HG03520 (cell line): Measurements from ENCODE around the gene ZSCAN30.

Experiments used
- ATAC-seq: cut with Tn5 transposase; IDR thresholded peaks from one replicate; pipeline ENCODE4 v1.9.1; 2021; ENCODE audit warnings: mild to moderate bottlenecking, moderate library complexity; ENCODE audit not compliant: unreplicated experiment

ZSCAN30 gene

DNA sequence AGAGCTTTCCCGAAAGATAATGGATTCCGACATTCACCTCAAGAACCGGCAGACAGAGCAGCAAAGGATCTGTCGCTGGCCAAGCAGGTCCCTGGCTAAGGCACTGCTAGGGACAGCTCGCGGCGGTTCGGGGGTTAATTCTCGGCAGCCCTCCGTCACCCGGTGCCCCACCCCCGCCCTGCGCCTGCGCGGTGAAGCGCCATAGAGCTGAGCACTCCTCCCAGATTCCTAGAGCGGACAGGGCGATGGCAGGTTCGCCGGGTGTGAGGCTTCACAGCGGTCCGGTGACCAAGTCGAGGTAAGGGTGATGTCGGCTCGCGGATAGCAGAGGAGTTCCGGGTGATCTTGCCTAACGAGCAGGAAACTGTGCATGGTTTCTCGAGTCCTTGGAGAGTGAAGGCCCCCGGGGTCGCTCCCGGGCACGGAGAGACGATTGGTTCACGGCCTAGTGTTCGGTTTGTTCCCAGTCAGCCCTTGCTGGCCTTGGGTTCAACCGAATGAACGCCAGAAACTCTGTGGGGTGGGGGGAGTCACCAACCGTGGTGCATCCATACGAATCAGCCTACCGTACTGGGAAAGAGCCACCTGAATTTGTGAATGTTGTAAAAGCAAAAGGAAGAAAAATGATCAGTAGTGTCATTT, at the start of gene ZSCAN30:
Gene ZSCAN30 (minus strand): TSS at position 136 of the 642 bp plus-strand sequence. CDS start 25,877 bp downstream, outside the sequence.
- ATAC-seq: peak; percentile 89

DNA sequence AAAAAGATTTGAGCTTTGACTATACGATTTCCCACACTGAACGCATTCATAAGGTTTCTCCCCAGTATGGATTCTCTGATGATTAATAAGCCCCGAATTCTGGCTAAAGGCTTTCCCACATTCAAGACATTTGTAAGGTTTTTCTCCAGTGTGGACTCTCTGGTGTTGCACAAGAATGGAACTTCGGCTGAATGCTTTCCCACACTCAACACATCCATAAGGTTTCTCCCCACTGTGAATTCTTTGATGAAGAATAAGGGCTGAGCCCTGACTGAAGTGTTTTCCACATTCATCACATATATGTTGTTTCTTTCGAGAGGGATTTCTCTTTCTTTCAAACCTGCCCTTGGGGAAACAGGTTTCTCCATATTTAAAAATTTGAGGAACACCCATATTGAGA, 47.3 kb upstream of the ZSCAN30 start:
- no peak for ATAC-seq

DNA sequence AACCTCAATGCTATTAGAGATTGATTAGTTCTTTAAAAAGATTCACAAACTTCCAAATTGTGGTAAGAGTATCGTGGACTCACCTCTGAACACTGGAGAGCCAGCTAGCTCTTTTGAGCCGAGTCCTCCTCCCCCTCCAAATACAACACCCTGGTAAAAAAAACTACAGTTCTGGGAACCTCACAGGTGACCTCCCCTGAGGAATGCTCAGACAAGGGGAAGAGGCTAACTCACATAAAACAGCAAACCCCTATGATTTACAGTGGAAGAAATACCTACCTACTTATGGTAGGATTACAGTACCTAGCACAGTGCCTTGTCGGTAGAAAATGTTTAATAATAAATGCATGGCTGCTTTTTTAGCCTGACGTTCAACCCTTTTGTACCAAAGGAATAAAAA, 45.8 kb upstream of the ZSCAN30 start:
- ATAC-seq: no peak

DNA sequence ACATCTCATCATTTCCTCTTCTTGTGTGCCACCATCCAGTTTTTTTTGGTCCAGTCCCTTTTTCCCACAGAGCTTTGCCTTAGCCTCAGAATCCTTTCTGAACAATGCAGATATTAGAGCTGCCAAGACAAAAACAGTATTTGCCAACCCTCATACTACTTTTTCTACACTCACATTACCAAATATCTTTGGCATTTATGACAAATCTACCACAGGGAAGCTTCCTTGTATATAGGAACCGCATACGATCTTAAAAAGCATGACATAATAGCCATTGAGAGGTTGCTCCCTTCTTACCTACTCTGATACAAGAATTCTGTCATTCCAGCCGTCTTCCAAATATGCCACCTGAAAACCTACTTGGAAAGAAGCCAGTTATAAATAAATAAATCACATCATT, 44.8 kb upstream of the ZSCAN30 start:
- no peak for ATAC-seq

DNA sequence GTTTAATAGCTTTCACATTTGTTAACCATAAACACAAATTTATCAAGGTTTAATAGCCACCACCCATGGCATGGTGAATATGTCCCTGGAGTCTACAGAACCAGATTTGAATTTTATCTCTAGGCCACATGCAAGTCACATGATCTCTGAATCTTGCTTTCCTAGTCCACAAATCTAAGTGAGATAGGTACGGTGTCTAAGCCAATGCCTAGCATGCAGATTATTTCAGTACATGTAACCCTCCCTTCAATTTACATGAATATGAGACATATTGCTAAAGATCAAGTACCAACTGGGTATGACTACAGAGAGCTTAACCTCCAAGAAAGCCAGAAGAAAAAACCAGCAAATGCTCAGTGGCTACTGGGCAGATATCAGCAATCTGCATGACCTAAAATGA, 44.2 kb upstream of the ZSCAN30 start:
- no peak for ATAC-seq

DNA sequence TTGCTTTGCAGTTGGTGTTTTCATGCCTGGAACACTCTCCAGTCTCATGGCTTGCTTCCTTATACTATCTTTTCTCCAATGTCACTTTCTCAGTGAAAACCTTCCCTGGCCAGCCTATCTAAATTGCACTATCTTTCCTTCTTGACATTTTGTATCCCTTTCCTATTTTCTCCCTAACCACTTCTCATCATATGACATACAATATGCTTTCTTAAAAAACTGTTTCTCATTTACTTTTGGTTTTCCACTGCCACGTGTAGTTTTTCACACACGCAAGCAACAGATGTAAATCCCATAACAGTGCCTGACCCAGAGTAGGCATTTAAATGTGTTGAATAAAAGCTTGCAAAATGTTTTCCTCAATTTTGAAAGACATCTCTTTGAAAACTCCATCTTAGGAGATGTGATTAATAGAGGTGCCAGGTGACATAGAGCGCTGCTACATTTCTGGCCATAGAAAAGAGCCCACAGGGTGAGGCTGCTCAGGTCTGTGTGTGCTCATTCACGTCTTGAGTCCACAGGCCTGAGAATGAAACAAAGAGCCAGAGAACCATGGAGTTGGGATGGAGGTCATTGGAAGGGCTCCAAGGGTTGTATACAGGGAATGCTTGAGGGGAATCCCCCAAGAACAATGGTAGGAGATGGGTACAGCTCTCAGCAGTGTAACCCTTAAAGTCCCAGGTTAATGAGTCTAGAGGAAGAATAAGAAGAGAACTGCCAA, 41.5 kb upstream of the ZSCAN30 start:
- ATAC-seq: no peak

DNA sequence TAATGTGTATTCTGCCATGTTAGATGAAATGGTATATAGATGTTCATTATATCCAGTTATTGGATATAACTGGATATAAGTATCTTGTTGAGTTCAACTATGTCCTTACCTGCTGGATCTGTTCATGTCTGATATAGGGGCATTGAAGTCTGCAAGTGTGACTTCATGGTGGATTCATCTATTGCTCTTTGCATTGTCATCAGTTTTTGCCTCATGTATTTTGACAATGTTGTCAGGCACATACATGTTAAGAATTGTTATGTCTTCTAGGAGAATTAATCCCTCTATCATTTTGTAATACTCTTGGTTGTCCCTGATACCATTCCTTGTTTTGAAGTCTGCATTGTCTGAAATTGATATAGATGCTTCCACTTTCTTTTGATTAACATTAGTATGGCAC, 38.8 kb upstream of the ZSCAN30 start:
- no peak for ATAC-seq

DNA sequence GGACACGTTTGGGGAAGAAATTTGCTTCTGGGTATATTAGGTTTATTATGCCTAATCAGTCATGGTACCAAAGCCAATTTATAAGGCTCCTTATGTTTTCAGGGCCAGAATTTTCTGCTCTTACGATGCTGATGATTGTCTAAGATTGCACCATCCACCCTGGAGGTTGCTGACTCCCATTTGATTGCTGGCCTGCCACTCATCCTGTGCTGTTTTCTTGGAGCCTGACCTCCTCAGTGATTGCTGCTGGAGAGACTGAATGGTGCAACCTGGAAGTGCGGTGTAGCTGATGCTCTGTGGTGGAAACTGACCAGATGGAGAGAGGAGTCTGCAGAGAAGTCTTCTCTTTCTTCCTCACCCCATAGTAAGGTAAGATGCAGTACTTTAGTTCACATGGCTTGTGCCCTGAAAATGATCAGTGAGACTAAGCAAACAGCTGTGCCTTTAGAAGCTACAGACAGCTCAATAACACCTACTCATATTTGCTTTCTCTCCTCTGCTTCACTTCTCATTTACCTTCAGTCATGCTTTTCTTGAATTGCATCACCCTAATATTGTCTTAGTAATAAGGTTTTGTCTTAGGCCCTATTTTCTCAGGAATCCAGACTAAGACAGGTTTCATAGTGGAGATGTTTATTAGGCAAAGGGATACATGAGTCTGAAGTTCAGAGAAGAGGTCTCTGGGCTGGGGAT, 36.8 kb upstream of the ZSCAN30 start:
- ATAC-seq: no peak

DNA sequence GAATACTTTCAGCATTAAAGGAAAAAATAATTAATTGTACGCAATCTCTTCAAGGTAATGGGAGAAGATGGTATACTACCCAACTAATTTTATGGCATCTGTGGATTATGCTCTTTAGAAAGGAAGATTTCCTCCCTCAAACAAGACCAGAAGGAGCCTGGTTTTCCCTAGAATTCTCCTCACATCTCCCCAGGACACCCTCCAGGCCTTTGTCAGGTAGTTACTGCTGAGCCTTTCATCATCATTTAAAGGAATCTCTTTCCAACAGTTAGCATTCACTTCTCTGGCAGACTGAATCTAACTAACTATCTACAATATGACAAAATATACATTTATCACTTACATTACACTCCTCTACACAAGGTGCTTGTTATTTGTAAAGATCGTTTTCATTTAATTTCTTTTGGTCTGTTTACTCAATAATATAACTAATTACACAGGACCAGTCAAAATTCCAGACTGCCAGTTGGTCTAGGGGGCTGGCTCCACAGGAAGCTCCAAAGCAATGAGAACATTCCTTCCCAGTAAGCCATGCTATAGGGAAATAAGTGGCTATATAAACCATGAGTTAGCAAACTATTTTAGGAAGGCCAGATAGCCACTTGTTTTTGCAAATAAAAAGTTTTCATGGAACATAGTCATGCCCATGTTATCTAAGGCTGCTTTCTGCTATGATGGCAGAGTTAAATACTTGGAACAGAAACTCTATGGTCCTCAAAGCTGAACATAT, 35.1 kb upstream of the ZSCAN30 start:
- ATAC-seq: no peak

DNA sequence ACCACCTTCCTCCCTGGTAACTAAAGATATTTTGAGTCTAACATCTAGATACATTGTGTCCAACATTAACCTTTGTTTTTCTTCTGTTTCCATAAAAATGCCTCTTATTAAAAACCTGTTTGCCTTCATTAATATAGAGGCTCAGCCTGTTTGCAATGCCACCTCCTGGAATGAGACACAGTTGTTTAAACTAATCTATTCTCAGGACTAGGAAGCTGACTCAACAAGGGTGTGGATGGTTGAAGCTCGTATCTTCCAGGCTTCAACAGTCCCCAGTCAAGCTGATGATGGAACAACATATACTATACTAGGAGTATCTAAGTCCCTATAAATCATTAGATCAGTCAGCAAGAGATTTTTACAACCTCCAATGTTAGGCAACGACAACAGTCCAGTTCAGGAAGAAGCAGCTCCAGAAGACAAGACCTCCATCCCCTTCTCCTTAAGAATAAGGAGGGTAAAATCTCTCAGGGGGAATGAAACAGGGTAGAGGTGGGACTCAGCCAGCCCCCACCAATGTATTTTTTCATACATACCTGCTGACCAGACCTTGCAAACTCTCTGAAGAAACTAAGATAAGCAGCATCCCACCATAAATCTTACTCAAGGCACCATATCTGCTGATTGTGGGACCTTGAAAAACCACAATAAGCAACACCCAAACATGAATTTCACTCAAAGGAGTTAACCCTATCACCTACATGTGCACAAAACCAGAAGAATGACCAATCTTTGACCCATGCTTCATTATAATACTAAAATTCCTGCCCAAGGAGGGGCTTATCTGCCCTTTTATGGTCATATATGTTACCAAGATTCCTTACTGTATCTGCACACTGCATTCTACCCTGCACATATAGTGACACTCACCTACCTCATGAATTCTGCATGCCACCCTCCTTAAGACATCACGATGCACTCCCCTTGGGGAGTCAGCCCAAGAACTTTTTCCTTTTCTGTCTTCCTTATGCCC, 32.7 kb upstream of the ZSCAN30 start:
- no peak for ATAC-seq

DNA sequence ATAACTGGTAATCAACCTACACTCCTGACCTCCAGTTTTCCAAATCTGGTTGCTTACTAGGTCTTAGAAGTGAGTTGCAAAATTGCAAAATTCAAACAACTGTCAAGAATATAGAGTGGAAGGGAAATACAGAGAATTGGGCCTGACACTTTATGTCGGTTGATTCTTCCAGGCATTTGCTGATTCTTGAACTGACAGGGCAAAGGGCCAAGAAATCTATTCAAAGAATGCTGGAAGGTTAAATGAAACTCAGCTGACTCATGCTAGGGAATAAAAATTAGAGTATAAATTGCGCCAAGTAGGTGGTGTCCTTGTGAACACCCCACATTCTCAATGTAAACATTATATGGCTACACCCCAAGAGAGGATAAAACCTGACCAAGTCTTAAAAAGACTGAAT, 21.5 kb upstream of the ZSCAN30 start:
- ATAC-seq: no peak

DNA sequence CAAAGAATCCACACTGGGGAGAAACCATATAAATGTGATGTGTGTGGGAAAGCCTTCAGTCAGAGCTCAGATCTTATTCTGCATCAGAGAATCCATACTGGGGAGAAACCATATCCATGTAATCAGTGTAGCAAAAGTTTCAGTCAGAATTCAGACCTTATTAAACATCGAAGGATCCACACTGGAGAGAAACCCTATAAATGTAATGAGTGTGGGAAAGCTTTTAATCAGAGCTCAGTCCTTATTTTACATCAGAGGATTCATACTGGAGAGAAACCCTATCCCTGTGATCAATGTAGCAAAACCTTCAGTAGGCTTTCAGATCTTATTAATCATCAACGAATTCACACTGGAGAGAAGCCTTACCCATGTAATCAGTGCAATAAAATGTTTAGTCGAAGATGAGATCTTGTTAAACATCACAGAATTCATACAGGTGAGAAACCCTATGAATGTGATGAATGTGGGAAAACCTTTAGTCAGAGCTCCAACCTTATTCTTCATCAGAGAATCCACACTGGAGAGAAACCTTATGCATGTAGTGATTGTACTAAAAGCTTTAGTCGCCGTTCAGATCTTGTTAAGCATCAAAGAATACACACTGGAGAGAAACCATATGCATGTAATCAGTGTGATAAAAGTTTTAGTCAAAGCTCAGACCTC, 16.7 kb upstream of the ZSCAN30 start:
- ATAC-seq: no peak

DNA sequence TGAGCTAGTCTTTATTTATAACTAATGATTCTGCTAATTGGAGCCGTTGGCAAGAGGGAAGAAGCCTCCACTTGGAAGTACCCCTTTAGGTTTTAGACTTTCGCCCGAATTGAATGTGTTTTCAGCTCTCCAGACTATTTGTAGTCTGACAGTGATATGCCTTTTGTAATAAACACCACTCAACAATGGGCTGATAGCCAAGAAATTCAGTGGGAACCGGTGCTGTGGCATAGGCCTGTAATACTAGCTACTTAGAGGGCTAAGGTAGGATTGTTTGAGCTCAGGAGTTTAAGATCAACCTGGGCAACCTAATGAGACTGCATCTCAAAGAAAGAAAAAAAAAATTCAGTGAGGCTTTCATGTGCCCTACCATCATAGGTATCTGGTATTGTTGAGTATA, 13.6 kb upstream of the ZSCAN30 start:
- no peak for ATAC-seq

DNA sequence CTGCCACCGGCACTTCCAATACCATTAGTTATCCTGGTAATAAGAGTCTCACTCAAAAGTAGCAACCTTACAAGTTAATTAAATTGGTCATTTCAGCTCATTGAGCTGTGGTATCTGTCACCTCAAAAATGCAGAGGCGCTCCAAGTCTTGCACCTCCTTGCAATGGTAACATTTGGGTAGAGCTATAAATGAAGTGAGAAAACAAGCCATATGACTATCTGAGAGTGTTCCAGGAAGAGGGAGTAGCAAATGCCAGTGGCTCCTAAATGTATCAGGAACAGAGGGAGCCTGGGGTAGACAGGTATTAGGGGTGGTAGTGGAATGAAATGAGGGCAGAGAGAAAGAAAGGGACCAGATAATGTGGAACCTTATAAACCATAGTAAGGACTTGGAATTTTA, 6.0 kb upstream of the ZSCAN30 start:
- ATAC-seq: no peak

DNA sequence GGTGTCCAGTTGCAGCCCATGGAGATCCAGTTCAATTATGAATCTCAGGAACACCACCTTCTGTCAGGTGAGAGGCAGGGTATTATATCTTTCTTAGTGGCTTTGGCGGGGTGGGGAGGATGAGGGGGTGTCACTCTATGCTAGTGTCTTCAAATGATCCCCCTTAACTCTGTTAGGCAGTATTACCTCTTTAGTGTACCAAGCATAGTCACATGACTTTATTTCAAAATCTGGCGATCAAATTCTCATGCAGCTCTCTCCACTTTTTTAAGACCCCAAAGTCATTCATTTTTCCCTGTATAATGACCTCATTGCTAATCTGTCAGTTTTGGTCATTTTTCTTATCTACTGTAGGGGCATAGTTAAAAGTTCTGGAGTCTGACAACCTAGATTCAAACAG, 1.1 kb upstream of the ZSCAN30 start:
- no peak for ATAC-seq

DNA sequence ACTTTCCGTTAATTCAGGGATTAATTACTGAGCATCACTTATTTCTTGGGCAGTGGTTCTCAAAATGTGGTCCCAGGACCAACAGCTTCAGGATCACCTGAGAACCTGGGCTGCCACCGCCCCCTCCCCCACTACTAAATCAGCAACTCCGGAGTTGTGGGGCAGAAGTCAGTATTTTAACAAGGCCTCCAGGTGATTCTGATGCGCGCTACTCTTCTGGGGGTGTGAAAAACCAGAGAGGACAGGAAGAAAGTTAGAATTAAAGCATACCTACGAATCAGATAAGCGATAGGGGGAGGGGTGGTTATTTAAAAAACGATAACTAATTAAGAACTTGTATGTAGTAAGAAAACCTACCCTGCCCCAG, 319 bp downstream of the ZSCAN30 start:
- ATAC-seq: peak; percentile 30

DNA sequence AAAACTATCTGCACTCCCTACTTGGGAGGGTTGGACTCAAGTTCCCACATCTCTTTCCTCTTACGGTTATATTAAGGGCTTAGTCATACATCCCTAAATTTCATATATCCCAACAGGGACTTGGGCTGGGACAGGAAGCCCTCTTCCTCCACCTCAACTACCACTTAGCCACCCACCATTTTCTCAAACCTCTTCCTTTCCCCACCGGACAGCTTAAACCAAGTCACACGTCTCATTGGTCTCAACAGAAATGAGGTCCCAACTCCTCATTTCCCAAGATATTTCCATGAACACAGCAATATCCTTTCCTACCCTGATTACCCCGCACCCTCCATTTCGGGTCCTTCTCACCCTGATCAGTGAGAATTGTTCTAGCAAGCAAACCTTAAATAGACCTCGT, 736 bp downstream of the ZSCAN30 start:
- ATAC-seq: peak; percentile 4

DNA sequence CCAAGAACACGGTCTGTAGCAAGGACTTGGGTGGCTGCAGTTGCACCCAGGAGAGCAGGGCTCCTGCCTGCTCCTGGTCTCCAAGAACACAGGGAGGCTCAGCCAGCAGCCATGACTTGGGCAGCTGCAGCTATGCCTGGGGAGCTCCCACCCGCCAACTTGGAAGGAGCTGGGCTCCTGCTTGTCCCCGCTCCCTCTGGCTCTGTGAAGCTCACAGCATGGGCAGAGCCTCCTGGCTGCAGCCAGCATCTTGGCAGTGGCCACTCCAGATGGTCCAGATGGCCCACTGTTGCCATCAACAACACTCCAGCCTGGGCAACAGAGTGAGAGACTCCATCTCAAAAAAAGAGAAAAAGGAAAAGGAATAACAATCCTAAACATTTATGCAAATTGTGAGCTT, 5.2 kb downstream of the ZSCAN30 start:
- no peak for ATAC-seq

DNA sequence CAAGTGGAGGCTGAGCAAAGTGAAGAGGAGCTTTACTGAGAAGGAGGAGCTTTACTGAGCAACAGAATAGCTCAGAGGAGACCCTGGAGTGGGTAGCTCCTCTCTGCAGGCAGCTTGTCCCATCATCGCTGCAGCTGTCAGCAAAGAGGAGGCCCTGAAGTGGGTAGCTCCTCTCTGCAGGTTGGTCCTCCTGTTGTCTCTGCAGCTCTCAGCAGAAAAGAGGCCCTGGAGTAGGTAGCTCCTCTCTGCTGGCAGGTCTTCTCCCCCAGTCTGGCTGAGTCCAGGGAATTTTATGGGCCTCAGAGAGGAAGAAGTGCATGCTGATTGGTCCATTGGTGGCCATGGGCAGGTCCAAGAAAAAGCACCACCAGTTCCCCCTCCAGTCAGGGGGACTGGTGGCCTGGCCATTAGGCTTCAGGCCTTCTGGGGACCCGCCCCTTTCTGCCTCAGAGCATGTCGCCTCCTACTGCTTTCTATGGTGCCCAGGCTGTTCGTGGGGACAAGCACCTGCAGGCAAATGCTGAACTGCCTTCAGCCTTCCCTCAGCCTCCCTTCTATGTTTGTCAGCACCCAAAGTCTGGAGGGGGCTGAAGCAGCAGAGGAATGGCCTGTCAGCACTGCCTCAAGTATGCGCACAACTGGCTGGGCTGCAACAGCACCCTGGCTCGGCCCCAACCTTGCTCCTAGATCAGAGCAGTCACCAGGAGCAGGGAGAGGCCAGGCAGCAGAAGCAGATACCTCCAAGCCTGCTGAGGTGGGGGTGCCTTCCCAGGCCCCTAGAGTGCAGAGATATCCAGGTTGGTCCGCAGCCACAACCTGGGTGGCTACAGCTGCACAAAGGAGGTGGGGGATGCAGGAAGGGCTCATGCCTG, 5.9 kb downstream of the ZSCAN30 start:
- no peak for ATAC-seq
